Astrocyte (in vitro differentiated cells and primary cell): Measurements from ENCODE around the gene NCR1.

Experiments
- CTCF ChIP-seq: IDR thresholded peaks from 2 replicates; pipeline ENCODE4 v1.5.1; 2011; ENCODE audit warnings: low read depth, mild to moderate bottlenecking, inconsistent platforms, low read length, moderate library complexity; ENCODE audit not compliant: insufficient read depth
- EZH2 ChIP-seq: IDR thresholded peaks from 2 replicates; pipeline ENCODE4 v1.6.1; 2012; ENCODE audit warnings: mild to moderate bottlenecking, low read length, inconsistent platforms; ENCODE audit not compliant: insufficient read depth

GRCh38 chr19:54959840-54960239 is 53.9 kb downstream of the NCR1 start:
- TF ChIP-seq CTCF (no peak), EZH2 (no peak)
